Suppressor macrophage treated with lipopolysaccharide for 4 hours (primary cell): ENCODE measurements around the gene CDK2AP2.
"Not testable (repeated sequence)": the region's sequence is repeated elsewhere in the genome, so short reads cannot be mapped to it uniquely, and the experiment has no call there.

ENCODE experiments used
- DNase-seq: peaks from one replicate; pipeline ENCODE4 v3.0.0-alpha.2; 2020

Gene CDK2AP2

GRCh38 chr11:67523556-67524479 lies 15.9 kb upstream of the CDK2AP2 start:
- no peak for DNase-seq

- DNase-seq: no peak
Measured at GRCh38 chr11:67522844-67523555, 15.0 kb upstream of the CDK2AP2 start, which contains the start of gene CABP2. Gene CABP2, minus strand, starts transcription at chr11:67523446. Its CDS starts 120 bp downstream, at chr11:67523326.

- DNase-seq: no peak
Measured at GRCh38 chr11:67522338-67522737, 14.4 kb upstream of the CDK2AP2 start.

GRCh38 chr11:67521924-67522323 lies 14.0 kb upstream of the CDK2AP2 start:
- no peak for DNase-seq

GRCh38 chr11:67520856-67521824 lies 13.2 kb upstream of the CDK2AP2 start:
- DNase-seq: no peak

- no peak for DNase-seq
Measured at GRCh38 chr11:67519726-67520125, 11.8 kb upstream of the CDK2AP2 start.

- DNase-seq: no peak
Measured at GRCh38 chr11:67517784-67518552, 10.0 kb upstream of the CDK2AP2 start.

- DNase-seq: no peak
Measured at GRCh38 chr11:67516806-67517205, 8.8 kb upstream of the CDK2AP2 start.

GRCh38 chr11:67514116-67514515 lies 6.2 kb upstream of the CDK2AP2 start:
- no peak for DNase-seq

GRCh38 chr11:67511558-67511957 lies 3.6 kb upstream of the CDK2AP2 start:
- DNase-seq: not testable (repeated sequence)

- DNase-seq: no peak
Measured at GRCh38 chr11:67510023-67510345, 2.0 kb upstream of the CDK2AP2 start.

- DNase-seq: peak; percentile 99
Measured at GRCh38 chr11:67508486-67509121, 642 bp upstream of the CDK2AP2 start.

- DNase-seq: no peak
Measured at GRCh38 chr11:67507242-67507863, 609 bp downstream of the CDK2AP2 start.

- DNase-seq: no peak
Measured at GRCh38 chr11:67506426-67507051, 1.4 kb downstream of the CDK2AP2 start.

- DNase-seq: peak; percentile 99
Measured at GRCh38 chr11:67505605-67506396, 2.2 kb downstream of the CDK2AP2 start.

GRCh38 chr11:67504950-67505581 lies 2.9 kb downstream of the CDK2AP2 start, which contains the start of gene PITPNM1:
Gene PITPNM1, minus strand, starts transcription at chr11:67505363. Its CDS starts 1,183 bp downstream, at chr11:67504180.
- peak; percentile 79 for DNase-seq

- peak; percentile 39 for DNase-seq
Measured at GRCh38 chr11:67504005-67504949, 3.7 kb downstream of the CDK2AP2 start.
